SK-N-SH treated with all-trans-retinoic acid at 6 μM for 48 hours (cell line): ENCODE results near the gene TMEM53.

ENCODE experiments used
- CREB5 ChIP-seq: fragments of 250-450 bp; sonication (Bioruptor Pico); IDR thresholded peaks from 2 replicates; pipeline ENCODE4 v1.5.1; 2020; ENCODE audit warnings: low read depth, mild to moderate bottlenecking, moderate library complexity
- PATZ1 ChIP-seq: fragments of 250-450 bp; sonication (Bioruptor Pico); IDR thresholded peaks from 2 replicates; pipeline ENCODE4 v1.8.0; 2020; ENCODE audit warnings: mild to moderate bottlenecking, moderate library complexity, borderline replicate concordance
- POU6F1 ChIP-seq: fragments of 250-450 bp; sonication (Bioruptor Pico); IDR thresholded peaks from 2 replicates; pipeline ENCODE4 v1.8.0; 2021; ENCODE audit warnings: low read depth, mild to moderate bottlenecking, moderate library complexity, borderline replicate concordance
- RARB ChIP-seq: fragments of 250-450 bp; sonication (Bioruptor Pico); IDR thresholded peaks from 2 replicates; pipeline ENCODE4 v1.8.0; 2021; ENCODE audit warnings: mild to moderate bottlenecking, moderate library complexity
- ZC3H10 ChIP-seq: fragments of 250-450 bp; sonication (Bioruptor Pico); IDR thresholded peaks from 2 replicates; pipeline ENCODE4 v1.5.1; 2021; ENCODE audit warnings: mild to moderate bottlenecking, moderate library complexity
- ZFP3 ChIP-seq: fragments of 250-450 bp; sonication (Bioruptor Pico); IDR thresholded peaks from 2 replicates; pipeline ENCODE4 v1.5.0; 2020; ENCODE audit warnings: mild to moderate bottlenecking, moderate library complexity

GRCh38 chr1:44662683-44663030 lies 11.6 kb downstream of the TMEM53 start:
- TF ChIP-seq ZFP3 (no peak), RARB (no peak), CREB5 (CRISPR knock-in tag) (no peak), POU6F1 (no peak), ZC3H10 (no peak), PATZ1 (no peak)
